CD14-positive monocyte (primary cell): ENCODE results near the gene SHE. TPM values are rescaled to one million over a fixed set of nuclear protein-coding genes. Genes with fewer than 3 reads are reported as not detected.

ENCODE experiments used
- DNase-seq, 3 donors: peaks; one replicate each; pipeline ENCODE4 v3.0.0-alpha.2; 2011 to 2022
- H2AFZ ChIP-seq: 2 replicates; pipeline ENCODE4 v1.6.0; 2012; ENCODE audit warnings: mild to moderate bottlenecking, low read depth, low read length, inconsistent platforms; ENCODE audit not compliant: insufficient read depth, poor library complexity, severe bottlenecking
- H3K27ac ChIP-seq, 2 donors: 1 replicate in 1 of 2; 2 replicates in 1 of 2; pipeline ENCODE4 v1.5.1; 2012 to 2013; ENCODE audit warnings: low read length in 2 of 2, control low read depth in 1 of 2, inconsistent platforms in 1 of 2, low read depth in 1 of 2, mild to moderate bottlenecking in 1 of 2
- H3K27me3 ChIP-seq, 2 donors: one replicate each; pipeline versions ENCODE4 v1.6.0 to v1.6.1; 2011 to 2013; ENCODE audit warnings: low read length in 2 of 2; ENCODE audit not compliant: control insufficient read depth in 2 of 2, insufficient read depth in 2 of 2
- H3K36me3 ChIP-seq, 2 donors: replicated peaks in 1 of 2; 1 replicate in 1 of 2; 2 replicates in 1 of 2; pipeline versions ENCODE4 v1.5.1 to v1.6.1; 2012 to 2013; ENCODE audit warnings: low read length in 2 of 2, control low read depth in 1 of 2, inconsistent platforms in 1 of 2, mild to moderate bottlenecking in 1 of 2; ENCODE audit not compliant: insufficient read depth in 2 of 2, control insufficient read depth in 1 of 2
- H3K4me1 ChIP-seq, 2 donors: 1 replicate in 1 of 2; 2 replicates in 1 of 2; pipeline versions ENCODE4 v1.5.1 to v1.6.1; 2012 to 2013; ENCODE audit warnings: low read length in 2 of 2, control low read depth in 1 of 2, inconsistent platforms in 1 of 2, mild to moderate bottlenecking in 1 of 2, moderate library complexity in 1 of 2; ENCODE audit not compliant: insufficient read depth in 2 of 2, control insufficient read depth in 1 of 2
- H3K4me2 ChIP-seq: replicated peaks from 2 replicates; pipeline ENCODE3; 2012; ENCODE audit warnings: low read length, moderate library complexity, mild to moderate bottlenecking; ENCODE audit not compliant: poor library complexity, severe bottlenecking; ENCODE audit errors: extremely low read depth
- H3K4me3 ChIP-seq, 3 experiments: fragments of 200-600 bp in 1 of 3; sonication (generic) in 1 of 3; replicated peaks in 1 of 3; 1 replicate in 2 of 3; 2 replicates in 1 of 3; pipeline ENCODE4 v1.5.1; 2011 to 2013; ENCODE audit warnings: low read length in 3 of 3, mild to moderate bottlenecking in 3 of 3, control low read depth in 2 of 3, low read depth in 2 of 3, inconsistent platforms in 1 of 3, moderate library complexity in 1 of 3
- H3K79me2 ChIP-seq: 2 replicates; pipeline ENCODE4 v1.6.0; 2012; ENCODE audit warnings: mild to moderate bottlenecking, control low read depth, inconsistent platforms, low read length, moderate library complexity; ENCODE audit not compliant: insufficient read depth
- H3K9ac ChIP-seq: 2 replicates; pipeline ENCODE4 v1.6.0; 2017; ENCODE audit warnings: low read length, mild to moderate bottlenecking; ENCODE audit not compliant: insufficient read depth, poor library complexity, severe bottlenecking
- H3K9me3 ChIP-seq, 2 donors: replicated peaks in 1 of 2; 1 replicate in 1 of 2; 2 replicates in 1 of 2; pipeline versions ENCODE4 v1.5.1 to v1.6.1; 2012 to 2013; ENCODE audit warnings: low read length in 2 of 2, control low read depth in 1 of 2; ENCODE audit not compliant: control insufficient read depth in 1 of 2, insufficient read depth in 1 of 2
- H4K20me1 ChIP-seq: 2 replicates; pipeline ENCODE4 v1.6.0; 2012; ENCODE audit warnings: mild to moderate bottlenecking, low read length, control low read depth, moderate library complexity; ENCODE audit not compliant: insufficient read depth
- H3K27ac Mint-ChIP-seq, 7 donors: one replicate each; pipeline ENCODE4 v1.8.0; 2020; ENCODE audit warnings: mild to moderate bottlenecking in 7 of 7, mixed read lengths in 7 of 7, moderate library complexity in 6 of 7, inconsistent platforms in 2 of 7
- H3K27me3 Mint-ChIP-seq, 3 donors: one replicate each; pipeline ENCODE4 v1.8.0; 2021 to 2022; ENCODE audit warnings: low read depth in 3 of 3, mild to moderate bottlenecking in 3 of 3, mixed read lengths in 3 of 3, moderate library complexity in 3 of 3, inconsistent platforms in 1 of 3
- H3K36me3 Mint-ChIP-seq, 2 donors: one replicate each; pipeline ENCODE4 v1.8.0; 2020; ENCODE audit warnings: mixed read lengths in 2 of 2, inconsistent platforms in 1 of 2, mild to moderate bottlenecking in 1 of 2
- H3K4me1 Mint-ChIP-seq: one replicate; pipeline ENCODE4 v1.8.0; 2020; ENCODE audit warnings: mild to moderate bottlenecking, mixed read lengths
- H3K4me3 Mint-ChIP-seq, 2 donors: one replicate each; pipeline ENCODE4 v1.8.0; 2020; ENCODE audit warnings: mild to moderate bottlenecking in 2 of 2, mixed read lengths in 2 of 2, moderate library complexity in 1 of 2
- H3K9me3 Mint-ChIP-seq, 7 donors: one replicate each; pipeline ENCODE4 v1.8.0; 2020 to 2022; ENCODE audit warnings: mixed read lengths in 7 of 7, mild to moderate bottlenecking in 6 of 7, moderate library complexity in 6 of 7, inconsistent platforms in 2 of 7
- WGBS: methylation state at CpG from one replicate; pipeline ENCODE4 v1.1.5; 2013; ENCODE audit warnings: missing lambda C conversion rate; ENCODE audit not compliant: insufficient coverage; 5-methylcytosine and 5-hydroxymethylcytosine counted together
- intact Hi-C, 2 donors: fragments of 100-400 bp; cut with micrococcal nuclease; formaldehyde crosslinking; loops; one replicate each; pipeline versions ENCODE4 v1.15.0 to v1.15.1; 2023
- polyA plus RNA-seq, 3 donors: library from polyadenylated mRNA; depleted of rRNA in 1 of 3; unstranded in 2 of 3; stranded (reverse) in 1 of 3; fragments of 300-500 nt in 2 of 3; fragments of >200 nt in 1 of 3; fragmentation: Illumina TruSeq in 2 of 3; gene quantifications; 1 replicate in 2 of 3; 2 replicates in 1 of 3; pipeline ENCODE4 v1.2.3, GENCODE V29; 2012 to 2021
- TF ChIP-seq, protein P1 (sequence below): fragments of 200-600 bp; IDR thresholded peaks from one replicate; pipeline ENCODE4 v1.8.0; 2022; ENCODE audit warnings: antibody characterized with exemption, mild to moderate bottlenecking

The SHE gene
- polyA plus RNA-seq, 3 donors, result not detected

- no peak overlapping the region for H3K4me3 ChIP-seq
- Mint-ChIP-seq H3K9me3 (peaks cover 0 to 1% (median 0%) of the 10 kb centered on the region in 7 donors), H3K27ac (peak overlapping the region; percentile 42 to 88 (median 68)), H3K4me3 (no peak overlapping the region), H3K27me3 (peaks cover 0 to 2% (median 0%) of the 10 kb centered on the region in 3 donors), H3K4me1 (peaks cover 22% of the 10 kb centered on the region), H3K36me3 (peaks cover 82 to 92% of the 10 kb centered on the region in 2 donors)
- no peak overlapping the region for H3K9ac ChIP-seq
- intact Hi-C loops, result no loop called here
- peaks cover 81% of the 10 kb centered on the region for H3K79me2 ChIP-seq
- no peaks in the 10 kb centered on the region for H3K27me3 ChIP-seq
- DNase-seq, result no peak
- peaks cover 90% of the 10 kb centered on the region for H4K20me1 ChIP-seq
- H2AFZ ChIP-seq, result no peak overlapping the region
- peaks cover 7 to 16% of the 10 kb centered on the region in 2 donors for H3K4me1 ChIP-seq
- H3K27ac ChIP-seq, result peak overlapping the region; percentile 22 to 72
- no CpG with 5 or more reads among the region's 7 CpGs for WGBS
- H3K36me3 ChIP-seq, result peaks cover 82 to 95% of the 10 kb centered on the region in 2 donors
- H3K9me3 ChIP-seq, result no peaks in the 10 kb centered on the region
- TF ChIP-seq, protein P1, sequence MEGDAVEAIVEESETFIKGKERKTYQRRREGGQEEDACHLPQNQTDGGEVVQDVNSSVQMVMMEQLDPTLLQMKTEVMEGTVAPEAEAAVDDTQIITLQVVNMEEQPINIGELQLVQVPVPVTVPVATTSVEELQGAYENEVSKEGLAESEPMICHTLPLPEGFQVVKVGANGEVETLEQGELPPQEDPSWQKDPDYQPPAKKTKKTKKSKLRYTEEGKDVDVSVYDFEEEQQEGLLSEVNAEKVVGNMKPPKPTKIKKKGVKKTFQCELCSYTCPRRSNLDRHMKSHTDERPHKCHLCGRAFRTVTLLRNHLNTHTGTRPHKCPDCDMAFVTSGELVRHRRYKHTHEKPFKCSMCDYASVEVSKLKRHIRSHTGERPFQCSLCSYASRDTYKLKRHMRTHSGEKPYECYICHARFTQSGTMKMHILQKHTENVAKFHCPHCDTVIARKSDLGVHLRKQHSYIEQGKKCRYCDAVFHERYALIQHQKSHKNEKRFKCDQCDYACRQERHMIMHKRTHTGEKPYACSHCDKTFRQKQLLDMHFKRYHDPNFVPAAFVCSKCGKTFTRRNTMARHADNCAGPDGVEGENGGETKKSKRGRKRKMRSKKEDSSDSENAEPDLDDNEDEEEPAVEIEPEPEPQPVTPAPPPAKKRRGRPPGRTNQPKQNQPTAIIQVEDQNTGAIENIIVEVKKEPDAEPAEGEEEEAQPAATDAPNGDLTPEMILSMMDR, result no peak
- H3K4me2 ChIP-seq, result no peak overlapping the region
Observed at GRCh38 chr1:154445040-154445472, 57.2 kb downstream of the SHE start.

GRCh38 chr1:154443274-154444013 is 58.8 kb downstream of the SHE start:
- peaks cover 80 to 93% of the 10 kb centered on the region in 2 donors for H3K36me3 Mint-ChIP-seq

More at GRCh38 chr1:154443274-154444013, 58.8 kb downstream of the SHE start:
- H4K20me1 ChIP-seq, result peaks cover 93% of the 10 kb centered on the region
- no peak overlapping the region for H3K4me3 ChIP-seq
- Mint-ChIP-seq H3K9me3 (peaks cover 0 to 1% (median 0%) of the 10 kb centered on the region in 7 donors), H3K27me3 (peaks cover 0 to 4% (median 0%) of the 10 kb centered on the region in 3 donors), H3K27ac (peak overlapping the region in 5 of 7 donors; percentile 12 to 81 (median 63)), H3K4me1 (peaks cover 35% of the 10 kb centered on the region), H3K4me3 (no peak overlapping the region)
- 98% methylated on average over 7 of the region's 8 CpGs for WGBS
- intact Hi-C loops, result loop anchor here in 1 of 2 donors (5.0 kb wide), 2 partner anchors 34 to 41 kb away; no protein-coding TSS in a partner anchor
- peaks cover 23 to 33% of the 10 kb centered on the region in 2 donors for H3K4me1 ChIP-seq
- DNase-seq, result no peak
- peaks cover 82% of the 10 kb centered on the region for H3K79me2 ChIP-seq
- H3K9me3 ChIP-seq, result no peaks in the 10 kb centered on the region
- H3K4me2 ChIP-seq, result no peak overlapping the region
- TF ChIP-seq, protein P1, result no peak
- peak overlapping the region in 1 of 2 donors; percentile 90 for H3K27ac ChIP-seq
- no peaks in the 10 kb centered on the region for H3K27me3 ChIP-seq
- H3K9ac ChIP-seq, result no peak overlapping the region
- peaks cover 76 to 90% of the 10 kb centered on the region in 2 donors for H3K36me3 ChIP-seq
- H2AFZ ChIP-seq, result no peak overlapping the region
